CD4-positive, alpha-beta T cell (primary cell): Measurements from ENCODE around the gene OBP2B. TPM values are rescaled to one million over a fixed set of nuclear protein-coding genes. Genes with fewer than 3 reads are reported as not detected.

Experiments
- ATAC-seq: fragments of 200-7000 bp; cut with Tn5 transposase; one replicate; pipeline ENCODE4 v1.10.0; 2022; ENCODE audit warnings: mild to moderate bottlenecking; ENCODE audit not compliant: poor library complexity
- CTCF ChIA-PET: fragments of 350-600 bp; sonication (Branson Sonifier 250); formaldehyde crosslinking; loops from one replicate; lab custom pipeline; 2021; ENCODE audit warnings: antibody characterized with exemption, inconsistent platforms; lab: Charles Lee
- POLR2A ChIA-PET: fragments of 350-600 bp; sonication (Branson Sonifier 250); formaldehyde crosslinking; loops from one replicate; lab custom pipeline; 2021; ENCODE audit warnings: antibody characterized with exemption, inconsistent platforms; lab: Charles Lee
- DNase-seq, 14 experiments: peaks; one replicate each; pipeline ENCODE4 v3.0.0-alpha.2; 2013 to 2020; ENCODE audit warnings: mixed read lengths in 2 of 14
- H3K27ac ChIP-seq, 2 donors: one replicate each; pipeline versions ENCODE4 v1.5.1 to v1.7.0; 2013; ENCODE audit warnings: low read length in 2 of 2, low read depth in 1 of 2, mild to moderate bottlenecking in 1 of 2
- H3K27me3 ChIP-seq, 2 experiments: 1 replicate in 1 of 2; 2 replicates in 1 of 2; pipeline versions ENCODE4 v1.6.1 to v1.7.0; 2013; ENCODE audit warnings: low read length in 2 of 2, control low read depth in 1 of 2, mild to moderate bottlenecking in 1 of 2, moderate library complexity in 1 of 2; ENCODE audit not compliant: insufficient read depth in 2 of 2, control insufficient read depth in 1 of 2
- H3K36me3 ChIP-seq: one replicate; pipeline ENCODE4 v1.6.1; 2013; ENCODE audit warnings: low read length, control low read depth; ENCODE audit not compliant: insufficient read depth
- H3K4me1 ChIP-seq: one replicate; pipeline ENCODE4 v1.6.1; 2013; ENCODE audit warnings: low read length, control low read depth; ENCODE audit not compliant: insufficient read depth
- H3K4me3 ChIP-seq: one replicate; pipeline ENCODE4 v1.5.1; 2013; ENCODE audit warnings: mild to moderate bottlenecking, low read length, moderate library complexity
- H3K9me3 ChIP-seq, 2 experiments: 1 replicate in 1 of 2; 2 replicates in 1 of 2; pipeline versions ENCODE4 v1.6.1 to v1.7.0; 2013; ENCODE audit warnings: low read length in 2 of 2, mild to moderate bottlenecking in 2 of 2, control low read depth in 1 of 2, moderate library complexity in 1 of 2; ENCODE audit not compliant: control insufficient read depth in 1 of 2, insufficient read depth in 1 of 2
- H3K27ac Mint-ChIP-seq: one replicate; pipeline ENCODE4 v1.8.0; 2020; ENCODE audit warnings: mixed read lengths
- H3K27me3 Mint-ChIP-seq: one replicate; pipeline ENCODE4 v1.8.0; 2021; ENCODE audit warnings: mixed read lengths
- H3K36me3 Mint-ChIP-seq: one replicate; pipeline ENCODE4 v1.8.0; 2021; ENCODE audit warnings: low read depth, mixed read lengths
- H3K4me1 Mint-ChIP-seq: one replicate; pipeline ENCODE4 v1.8.0; 2021; ENCODE audit warnings: low read depth, mixed read lengths
- H3K4me3 Mint-ChIP-seq: one replicate; pipeline ENCODE4 v1.8.0; 2020; ENCODE audit warnings: mild to moderate bottlenecking, mixed read lengths
- H3K9me3 Mint-ChIP-seq: one replicate; pipeline ENCODE4 v1.8.0; 2020; ENCODE audit warnings: mixed read lengths
- intact Hi-C, 2 experiments: fragments of 100-400 bp; cut with DNase I in 1 of 2; cut with micrococcal nuclease in 1 of 2; formaldehyde crosslinking; loops; one replicate each; pipeline versions ENCODE4 v1.15.1 to v1.9.0; 2023 to 2025; cut with DNase I, micrococcal nuclease
- total RNA-seq, 174 experiments: library from RNA in 2 of 174; stranded (reverse) in 2 of 174; gene quantifications; one replicate each; pipeline ENCODE4 v1.2.3 and lab custom pipeline; 2021 to 2026
- TF ChIP-seq, protein P1 (sequence below): fragments of 200-600 bp; IDR thresholded peaks from one replicate; pipeline ENCODE4 v1.8.0; 2022; ENCODE audit warnings: antibody characterized with exemption, mild to moderate bottlenecking

OBP2B gene
- total RNA-seq, 2 experiments from 2014 or later: not detected

DNA sequence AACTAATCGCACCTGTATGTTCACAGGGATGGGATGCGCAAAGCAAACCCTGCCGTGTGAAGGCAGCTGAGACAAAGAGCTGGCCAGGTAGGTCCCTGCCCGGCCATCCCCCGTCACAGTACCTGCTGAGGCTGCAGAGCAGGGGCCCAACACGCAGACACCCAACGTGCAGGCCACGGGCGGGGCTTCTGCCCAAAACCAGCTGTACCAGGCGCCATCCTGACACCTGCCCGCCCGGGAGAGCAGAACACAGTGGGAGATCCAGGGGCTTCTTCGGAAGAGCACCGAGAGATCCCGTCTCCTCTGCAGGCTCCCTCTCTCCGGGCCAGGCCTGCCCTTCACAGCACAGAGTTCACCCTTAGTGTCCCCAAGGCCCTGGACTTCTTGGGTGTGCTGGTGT, 37.5 kb upstream of the OBP2B start:
- DNase-seq: no peak
- H3K9me3 Mint-ChIP-seq: no peaks in the 10 kb centered on the region
- ChIA-PET POLR2A (no interaction called here), CTCF (no interaction called here)
- Histone ChIP-seq H3K27ac (no peak overlapping the region), H3K36me3 (no peaks in the 10 kb centered on the region), H3K4me1 (no peaks in the 10 kb centered on the region), H3K27me3 (peaks cover 0 to 6% of the 10 kb centered on the region in 2 experiments), H3K9me3 (no peaks in the 10 kb centered on the region), H3K4me3 (no peak overlapping the region)
- TF ChIP-seq, protein P1, sequence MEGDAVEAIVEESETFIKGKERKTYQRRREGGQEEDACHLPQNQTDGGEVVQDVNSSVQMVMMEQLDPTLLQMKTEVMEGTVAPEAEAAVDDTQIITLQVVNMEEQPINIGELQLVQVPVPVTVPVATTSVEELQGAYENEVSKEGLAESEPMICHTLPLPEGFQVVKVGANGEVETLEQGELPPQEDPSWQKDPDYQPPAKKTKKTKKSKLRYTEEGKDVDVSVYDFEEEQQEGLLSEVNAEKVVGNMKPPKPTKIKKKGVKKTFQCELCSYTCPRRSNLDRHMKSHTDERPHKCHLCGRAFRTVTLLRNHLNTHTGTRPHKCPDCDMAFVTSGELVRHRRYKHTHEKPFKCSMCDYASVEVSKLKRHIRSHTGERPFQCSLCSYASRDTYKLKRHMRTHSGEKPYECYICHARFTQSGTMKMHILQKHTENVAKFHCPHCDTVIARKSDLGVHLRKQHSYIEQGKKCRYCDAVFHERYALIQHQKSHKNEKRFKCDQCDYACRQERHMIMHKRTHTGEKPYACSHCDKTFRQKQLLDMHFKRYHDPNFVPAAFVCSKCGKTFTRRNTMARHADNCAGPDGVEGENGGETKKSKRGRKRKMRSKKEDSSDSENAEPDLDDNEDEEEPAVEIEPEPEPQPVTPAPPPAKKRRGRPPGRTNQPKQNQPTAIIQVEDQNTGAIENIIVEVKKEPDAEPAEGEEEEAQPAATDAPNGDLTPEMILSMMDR: no peak
- no peaks in the 10 kb centered on the region for H3K36me3 Mint-ChIP-seq
- H3K4me1 Mint-ChIP-seq: no peaks in the 10 kb centered on the region
- peaks cover 15% of the 10 kb centered on the region for H3K27me3 Mint-ChIP-seq
- H3K27ac Mint-ChIP-seq: no peak overlapping the region
- H3K4me3 Mint-ChIP-seq: no peak overlapping the region
- intact Hi-C loops: no loop called here
- ATAC-seq: no peak

DNA sequence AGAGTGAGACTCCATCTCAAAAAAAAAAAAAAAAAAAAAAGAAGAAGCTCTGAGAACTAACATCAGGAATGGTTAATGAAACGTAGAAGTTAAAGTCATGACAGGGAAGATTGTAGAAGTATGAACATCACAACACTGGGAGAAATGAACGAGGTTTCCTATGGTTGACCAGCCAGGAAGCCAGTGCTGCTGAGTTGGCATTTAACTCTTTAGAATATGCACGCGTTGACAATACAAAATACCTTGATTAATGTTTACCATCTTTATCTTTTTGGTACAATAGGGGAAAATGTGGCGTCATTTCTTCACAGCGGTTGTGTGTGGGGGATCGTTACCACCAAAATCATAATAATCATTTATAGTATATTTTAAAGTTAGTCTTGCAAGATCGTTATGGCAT, 33.9 kb upstream of the OBP2B start:
- no peak overlapping the region for H3K4me3 Mint-ChIP-seq
- no peaks in the 10 kb centered on the region for H3K36me3 Mint-ChIP-seq
- DNase-seq (no peak), ATAC-seq (no peak)
- Histone ChIP-seq H3K4me1 (peaks cover 13% of the 10 kb centered on the region), H3K36me3 (no peaks in the 10 kb centered on the region), H3K9me3 (peaks cover 0 to 10% of the 10 kb centered on the region in 2 experiments), H3K27me3 (peaks cover 10 to 15% of the 10 kb centered on the region in 2 experiments), H3K27ac (no peak overlapping the region), H3K4me3 (no peak overlapping the region)
- intact Hi-C loops: no loop called here
- no peaks in the 10 kb centered on the region for H3K9me3 Mint-ChIP-seq
- POLR2A ChIA-PET: no interaction called here
- no peak overlapping the region for H3K27ac Mint-ChIP-seq
- TF ChIP-seq, protein P1: no peak
- CTCF ChIA-PET: no interaction called here
- peaks cover 29% of the 10 kb centered on the region for H3K27me3 Mint-ChIP-seq
- H3K4me1 Mint-ChIP-seq: peaks cover 10% of the 10 kb centered on the region

DNA sequence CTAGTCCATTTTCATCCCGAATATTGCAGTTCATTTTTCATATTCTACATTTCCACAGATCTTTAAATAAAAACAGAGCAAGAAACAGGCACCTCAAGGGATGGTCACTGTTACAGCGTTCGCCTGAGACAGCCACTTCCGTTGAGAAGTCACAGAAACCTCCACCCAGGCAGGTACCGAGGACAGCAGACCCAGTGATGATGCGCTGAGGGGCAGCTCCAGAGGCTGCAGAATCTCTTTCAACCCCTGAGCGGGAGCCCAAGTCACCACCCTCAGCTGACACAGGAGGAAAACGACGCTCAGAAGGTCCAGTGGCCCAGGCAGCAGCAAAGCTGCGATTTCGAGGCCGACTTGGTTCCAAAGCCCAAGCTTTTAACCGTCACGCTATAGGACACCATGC, 33.2 kb upstream of the OBP2B start:
- ChIA-PET POLR2A (no interaction called here), CTCF (no interaction called here)
- no peaks in the 10 kb centered on the region for H3K36me3 Mint-ChIP-seq
- peaks cover 10% of the 10 kb centered on the region for H3K4me1 Mint-ChIP-seq
- TF ChIP-seq, protein P1: no peak
- Histone ChIP-seq H3K9me3 (peaks cover 0 to 10% of the 10 kb centered on the region in 2 experiments), H3K36me3 (no peaks in the 10 kb centered on the region), H3K4me1 (peaks cover 13% of the 10 kb centered on the region), H3K27me3 (peaks cover 10 to 15% of the 10 kb centered on the region in 2 experiments), H3K4me3 (no peak overlapping the region), H3K27ac (no peak overlapping the region)
- ATAC-seq (no peak), DNase-seq (no peak)
- H3K9me3 Mint-ChIP-seq: no peaks in the 10 kb centered on the region
- no peak overlapping the region for H3K4me3 Mint-ChIP-seq
- H3K27me3 Mint-ChIP-seq: peaks cover 37% of the 10 kb centered on the region
- intact Hi-C loops: no loop called here
- H3K27ac Mint-ChIP-seq: no peak overlapping the region
